ENCODE data around the gene PGC. TPM values are rescaled to one million over a fixed set of nuclear protein-coding genes. Genes with fewer than 3 reads are reported as not detected.

The PGC gene
- total and polyA plus RNA-seq, 2 donors (not counting 3 experiments of a cell fraction or from before 2014, with no cell fraction given), result not detected

- DNase-seq (ENCODE audit: low read depth, low spot score), result no peak
- CTCF ChIA-PET, result no interaction called here
- BruUV-seq (replicated peaks), result no TSS peak
- POLR2A ChIA-PET, result no interaction called here
- no peak overlapping the region for H3K4me2 ChIP-seq (ENCODE audit: insufficient read depth, low read length)
- no peaks in the 10 kb centered on the region for H4K20me1 ChIP-seq (replicated peaks; ENCODE audit: control insufficient read depth, extremely low read depth, insufficient read depth, low read length)
- no peak overlapping the region for H3K4me3 ChIP-seq (replicated peaks in 1 of 3; ENCODE audit: insufficient read depth in 1 of 3, low read depth in 1 of 3, low read length in 3 of 3)
- H3K9ac ChIP-seq (replicated peaks; ENCODE audit: extremely low read depth, insufficient read depth, low read length), result no peak overlapping the region
- H3K79me2 ChIP-seq (ENCODE audit: control insufficient read depth, insufficient read depth, low read length), result no peaks in the 10 kb centered on the region
- H3K36me3 ChIP-seq (ENCODE audit: control insufficient read depth in 2 of 2, extremely low read depth in 1 of 2, insufficient read depth in 2 of 2, low read length in 2 of 2), result no peaks in the 10 kb centered on the region
- no peak overlapping the region for H3K27ac ChIP-seq (ENCODE audit: insufficient read depth, low read depth, low read length)
- intact Hi-C loops (cut with micrococcal nuclease), result no loop called here
- no peaks in the 10 kb centered on the region for H3K4me1 ChIP-seq (ENCODE audit: control insufficient read depth, extremely low read depth, insufficient read depth, low read length)
- FAIRE-seq, result no peak
- no peaks in the 10 kb centered on the region for H3K27me3 ChIP-seq (ENCODE audit: control insufficient read depth in 2 of 2, insufficient read depth in 2 of 2, low read length in 2 of 2)
- dilution Hi-C loops (cut with MboI; ENCODE audit: extremely low pct_ligation_motif_present, low sequenced_read_pairs), result no loop called here
- H3K9me1 ChIP-seq (replicated peaks; ENCODE audit: control insufficient read depth, extremely low read depth, insufficient read depth, low read length), result no peaks in the 10 kb centered on the region
- H2AFZ ChIP-seq (ENCODE audit: low read depth, low read length), result no peak overlapping the region
- no peak for TF ChIP-seq MYC (IDR thresholded peaks at IDR 0.05; ENCODE audit: low read depth, low read length)
- TF ChIP-seq GATA2 (IDR thresholded peaks at IDR 0.05; ENCODE audit: insufficient read depth, insufficient read length, low read depth, low read length), result no peak
- no peak for TF ChIP-seq FOS (IDR thresholded peaks at IDR 0.05; ENCODE audit: borderline replicate concordance, insufficient read depth, low read length)
- TF ChIP-seq POLR2AphosphoS5 (IDR thresholded peaks at IDR 0.05; ENCODE audit: insufficient read depth, low read depth, low read length), result no peak
- TF ChIP-seq MAX (IDR thresholded peaks at IDR 0.05; ENCODE audit: insufficient read depth, insufficient read length), result no peak
- no peak for TF ChIP-seq JUN (IDR thresholded peaks at IDR 0.05; ENCODE audit: borderline replicate concordance, insufficient read depth, insufficient read length, low read depth)
- no peak for TF ChIP-seq POLR2A (IDR thresholded peaks at IDR 0.05; ENCODE audit: low read depth, low read length)
- TF ChIP-seq EZH2 (IDR thresholded peaks at IDR 0.05; ENCODE audit: borderline replicate concordance, low read depth, low read length, severe bottlenecking), result no peak
- TF ChIP-seq, protein P1, sequence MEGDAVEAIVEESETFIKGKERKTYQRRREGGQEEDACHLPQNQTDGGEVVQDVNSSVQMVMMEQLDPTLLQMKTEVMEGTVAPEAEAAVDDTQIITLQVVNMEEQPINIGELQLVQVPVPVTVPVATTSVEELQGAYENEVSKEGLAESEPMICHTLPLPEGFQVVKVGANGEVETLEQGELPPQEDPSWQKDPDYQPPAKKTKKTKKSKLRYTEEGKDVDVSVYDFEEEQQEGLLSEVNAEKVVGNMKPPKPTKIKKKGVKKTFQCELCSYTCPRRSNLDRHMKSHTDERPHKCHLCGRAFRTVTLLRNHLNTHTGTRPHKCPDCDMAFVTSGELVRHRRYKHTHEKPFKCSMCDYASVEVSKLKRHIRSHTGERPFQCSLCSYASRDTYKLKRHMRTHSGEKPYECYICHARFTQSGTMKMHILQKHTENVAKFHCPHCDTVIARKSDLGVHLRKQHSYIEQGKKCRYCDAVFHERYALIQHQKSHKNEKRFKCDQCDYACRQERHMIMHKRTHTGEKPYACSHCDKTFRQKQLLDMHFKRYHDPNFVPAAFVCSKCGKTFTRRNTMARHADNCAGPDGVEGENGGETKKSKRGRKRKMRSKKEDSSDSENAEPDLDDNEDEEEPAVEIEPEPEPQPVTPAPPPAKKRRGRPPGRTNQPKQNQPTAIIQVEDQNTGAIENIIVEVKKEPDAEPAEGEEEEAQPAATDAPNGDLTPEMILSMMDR (IDR thresholded peaks at IDR 0.05; ENCODE audit: extremely low read depth in 1 of 2, insufficient read depth in 1 of 2, low read depth in 1 of 2, low read length in 2 of 2), result no peak
- H3K9me3 ChIP-seq (replicated peaks; ENCODE audit: control insufficient read depth, insufficient read depth, low read length), result no peaks in the 10 kb centered on the region
Measured at GRCh38 chr6:41720262-41720620, 27.0 kb downstream of the PGC start.

Data from endothelial cell of umbilical vein (primary cell).